Lung (tissue), 12 donors: ENCODE data around the gene DOCK7. TPM values are rescaled to one million over a fixed set of nuclear protein-coding genes. Genes with fewer than 3 reads are reported as not detected.
A peak's percentile ranks its signal among the peaks of the same experiment; 100 is the strongest.
"Not testable (repeated sequence)": the region's sequence is repeated elsewhere in the genome, so short reads cannot be mapped to it uniquely, and the experiment has no call there.

Source experiments
- ATAC-seq: fragments of 200-7000 bp; cut with Tn5 transposase; one replicate; pipeline ENCODE4 v1.9.1; 2020; ENCODE audit warnings: moderate number of reproducible peaks; ENCODE audit not compliant: insufficient read depth, low FRiP score
- DNase-seq, 3 donors: peaks; one replicate each; pipeline ENCODE4 v3.0.0-alpha.2; 2013 to 2017
- H3K27ac ChIP-seq, 2 donors: one replicate each; pipeline ENCODE4 v1.5.1; 2013; ENCODE audit warnings: mild to moderate bottlenecking in 2 of 2, moderate library complexity in 2 of 2, control low read depth in 1 of 2, inconsistent platforms in 1 of 2, low read depth in 1 of 2, low read length in 1 of 2
- H3K27me3 ChIP-seq, 3 donors: one replicate each; pipeline ENCODE4 v1.5.1; 2013; ENCODE audit warnings: low read length in 2 of 3; ENCODE audit not compliant: control insufficient read depth in 3 of 3, insufficient read depth in 3 of 3
- H3K36me3 ChIP-seq, 4 donors: one replicate each; pipeline ENCODE4 v1.5.1; 2013; ENCODE audit warnings: low read length in 4 of 4, mild to moderate bottlenecking in 1 of 4, moderate library complexity in 1 of 4; ENCODE audit not compliant: control insufficient read depth in 4 of 4, insufficient read depth in 4 of 4
- H3K4me1 ChIP-seq, 5 donors: one replicate each; pipeline ENCODE4 v1.5.1; 2013; ENCODE audit warnings: low read length in 5 of 5, mild to moderate bottlenecking in 2 of 5, moderate library complexity in 1 of 5; ENCODE audit not compliant: control insufficient read depth in 5 of 5, insufficient read depth in 5 of 5
- H3K4me3 ChIP-seq: one replicate; pipeline ENCODE4 v1.5.1; 2013; ENCODE audit warnings: mild to moderate bottlenecking, control low read depth, moderate library complexity
- H3K9ac ChIP-seq, 2 donors: one replicate each; pipeline ENCODE4 v1.5.1; 2013; ENCODE audit warnings: low read length in 2 of 2, control low read depth in 1 of 2; ENCODE audit not compliant: insufficient read depth in 1 of 2
- H3K9me3 ChIP-seq, 4 donors: one replicate each; pipeline ENCODE4 v1.5.1; 2013; ENCODE audit warnings: low read length in 3 of 4, mild to moderate bottlenecking in 1 of 4, moderate library complexity in 1 of 4; ENCODE audit not compliant: control insufficient read depth in 4 of 4, insufficient read depth in 3 of 4
- CTCF ChIP-seq: IDR thresholded peaks from 2 replicates; pipeline ENCODE4 v1.5.1; 2012; ENCODE audit warnings: mild to moderate bottlenecking; ENCODE audit errors: control extremely low read depth, extremely low read depth
- WGBS, 2 donors: extraction: QIAGEN DNeasy Blood & Tissue Kit; methylation state at CpG; one replicate each; pipeline ENCODE4 v1.1.7; 2013; 5-methylcytosine and 5-hydroxymethylcytosine counted together
- polyA plus RNA-seq, 2 donors: library from polyadenylated mRNA; stranded (reverse); fragments of 200-250 nt; gene quantifications; one replicate each; pipeline ENCODE4 v1.2.1, GENCODE V29; 2013
- total RNA-seq, 2 donors: library from RNA; depleted of rRNA in 1 of 2; stranded (reverse); fragments of >200 nt in 1 of 2; gene quantifications; one replicate each; pipeline ENCODE4 v1.2.1, GENCODE V29; 2014 to 2021
- donor health status: control.
- donor health status: control.
- donor health status: Bipolar disorder and iron deficiency.
- donor health status: healthy.
- donor health status: DM: yes; HTN: yes; CAD: no.

The DOCK7 gene
- total and polyA plus RNA-seq, 4 donors, result 3.4 to 111 (median 20.2) TPM

- DNase-seq, result peak; percentile 57 to 66 (median 57)
- TF ChIP-seq CTCF, result no peak
Measured at GRCh38 chr1:62687421-62687902, 724 bp downstream of the DOCK7 start.

GRCh38 chr1:62686822-62687221, 1.4 kb downstream of the DOCK7 start:
- Histone ChIP-seq H3K9me3 (no peaks in the 10 kb centered on the region), H3K9ac (peak overlapping the region; percentile 25 to 78), H3K36me3 (no peaks in the 10 kb centered on the region), H3K27me3 (no peaks in the 10 kb centered on the region), H3K4me1 (peaks cover 1 to 48% (median 30%) of the 10 kb centered on the region in 5 donors), H3K27ac (no peak overlapping the region), H3K4me3 (no peak overlapping the region)
- ATAC-seq (no peak), DNase-seq (no peak)
- 84 to 88% methylated on average over 7 of the region's 7 CpGs for WGBS, 2 donors
- TF ChIP-seq CTCF, result no peak

More at GRCh38 chr1:62687421-62687902, 724 bp downstream of the DOCK7 start:
- Histone ChIP-seq H3K9me3 (no peaks in the 10 kb centered on the region), H3K4me3 (peak overlapping the region; percentile 94), H3K36me3 (no peaks in the 10 kb centered on the region), H3K27ac (peak overlapping the region; percentile 80 to 86), H3K27me3 (no peaks in the 10 kb centered on the region), H3K4me1 (peaks cover 1 to 47% (median 30%) of the 10 kb centered on the region in 5 donors), H3K9ac (peak overlapping the region; percentile 76 to 78)
- peak; percentile 12 for ATAC-seq
- WGBS, 2 donors, result 1% methylated on average over 29 to 33 of the region's 33 CpGs

GRCh38 chr1:62685431-62685859, 2.7 kb downstream of the DOCK7 start:
- ATAC-seq, result no peak
- Histone ChIP-seq H3K4me3 (no peak overlapping the region), H3K36me3 (no peaks in the 10 kb centered on the region), H3K9me3 (no peaks in the 10 kb centered on the region), H3K27me3 (no peaks in the 10 kb centered on the region), H3K27ac (no peak overlapping the region), H3K9ac (peak overlapping the region in 1 of 2 donors; percentile 47), H3K4me1 (peaks cover 0 to 37% (median 20%) of the 10 kb centered on the region in 5 donors)
- no peak for DNase-seq
- no peak for TF ChIP-seq CTCF
- WGBS, 2 donors, result 72 to 85% methylated on average over 3 of the region's 3 CpGs

GRCh38 chr1:62682531-62682930, 5.7 kb downstream of the DOCK7 start:
- no peak for TF ChIP-seq CTCF
- Histone ChIP-seq H3K9ac (no peak overlapping the region), H3K27ac (no peak overlapping the region), H3K36me3 (no peaks in the 10 kb centered on the region), H3K9me3 (no peaks in the 10 kb centered on the region), H3K4me1 (peaks cover 0 to 17% (median 10%) of the 10 kb centered on the region in 5 donors), H3K4me3 (no peak overlapping the region), H3K27me3 (no peaks in the 10 kb centered on the region)
- ATAC-seq (no peak), DNase-seq (peak in 2 of 3 donors; percentile 26 to 31)

GRCh38 chr1:62680992-62681391, 7.2 kb downstream of the DOCK7 start:
- 92 to 93% methylated on average over 2 of the region's 2 CpGs for WGBS, 2 donors
- H3K4me3 ChIP-seq, H3K9ac ChIP-seq, DNase-seq, ATAC-seq, H3K27me3 ChIP-seq, H3K27ac ChIP-seq, H3K9me3 ChIP-seq, H3K36me3 ChIP-seq: not testable (repeated sequence)
- H3K4me1 ChIP-seq, result peaks cover 0 to 13% (median 8%) of the 10 kb centered on the region in 5 donors

- H3K27me3 ChIP-seq, H3K4me3 ChIP-seq, H3K27ac ChIP-seq, H3K9me3 ChIP-seq, ATAC-seq, H3K4me1 ChIP-seq, H3K9ac ChIP-seq, H3K36me3 ChIP-seq, DNase-seq: not testable (repeated sequence)
- 90 to 94% methylated on average over 2 of the region's 2 CpGs for WGBS, 2 donors
Measured at GRCh38 chr1:62677822-62678221, 10.4 kb downstream of the DOCK7 start.
